Ovary (tissue), 10 donors: ENCODE measurements around the gene OR51F2. TPM values are rescaled to one million over a fixed set of nuclear protein-coding genes. Genes with fewer than 3 reads are reported as not detected.
"Not testable (repeated sequence)": the region's sequence is repeated elsewhere in the genome, so short reads cannot be mapped to it uniquely, and the experiment has no call there.

Source experiments
- DNase-seq, 5 donors: peaks; one replicate each; pipeline ENCODE4 v3.0.0-alpha.2; 2019 to 2020
- H3K27ac ChIP-seq, 2 donors: fragments of 200-600 bp; one replicate each; pipeline versions ENCODE4 v1.5.1 to v1.8.0; 2019 to 2022
- H3K27me3 ChIP-seq: fragments of 200-600 bp; one replicate; pipeline ENCODE4 v1.8.0; 2022
- H3K36me3 ChIP-seq: fragments of 200-600 bp; sonication (generic); one replicate; pipeline ENCODE4 v1.5.1; 2019
- H3K4me1 ChIP-seq: one replicate; pipeline ENCODE4 v1.8.1; 2013; ENCODE audit warnings: mild to moderate bottlenecking, moderate library complexity; ENCODE audit not compliant: insufficient read depth
- H3K4me3 ChIP-seq: fragments of 200-600 bp; sonication (generic); one replicate; pipeline ENCODE4 v1.5.1; 2017
- H3K9me3 ChIP-seq, 2 donors: fragments of 200-600 bp in 1 of 2; sonication (generic) in 1 of 2; one replicate each; pipeline versions ENCODE4 v1.5.1 to v1.8.1; 2013 to 2019; ENCODE audit warnings: mild to moderate bottlenecking in 1 of 2, moderate library complexity in 1 of 2
- EP300 ChIP-seq: sonication (generic); formaldehyde crosslinking; IDR thresholded peaks from one replicate; pipeline ENCODE4 v1.6.1; 2017; ENCODE audit warnings: antibody characterized with exemption
- POLR2A ChIP-seq: fragments of 450-650 bp; IDR thresholded peaks from one replicate; pipeline ENCODE4 v1.6.1; 2017; ENCODE audit warnings: antibody characterized with exemption, mild to moderate bottlenecking, moderate library complexity
- WGBS, 3 donors: extraction: QIAGEN DNeasy Blood & Tissue Kit in 1 of 3; methylation state at CpG; one replicate each; pipeline versions ENCODE4 v1.1.5 to v1.1.7; 2013 to 2017; 5-methylcytosine and 5-hydroxymethylcytosine counted together
- intact Hi-C, 4 donors: fragments of 100-400 bp; cut with DNase I; formaldehyde crosslinking; loops; one replicate each; pipeline versions ENCODE4 v1.11.0 to v1.15.1; 2022 to 2023
- long read RNA-seq, 3 donors: library from polyadenylated mRNA in 2 of 3; unstranded in 2 of 3; transcript quantifications; one replicate each; pipeline ENCODE4 v2.0.0 and lab custom pipeline, GENCODE V29; 2021 to 2026
- polyA plus RNA-seq, 2 donors: library from polyadenylated mRNA; stranded (reverse); fragments of 200-250 nt in 1 of 2; fragments of 350-450 nt in 1 of 2; fragmentation: Illumina TruSeq in 1 of 2; extraction: RNeasy Lipid Tissue Mini Kit (QIAGEN cat#74804) in 1 of 2; gene quantifications; one replicate each; pipeline ENCODE4 v1.2.3, GENCODE V29; 2013 to 2014
- total RNA-seq, 7 donors: library from RNA; depleted of rRNA in 2 of 7; stranded (reverse); fragments of >200 nt in 2 of 7; fragmentation: NEBNext Ultra II Directional in 3 of 7; extraction: Animal tissue kit (Norgen Biotek cat#: 25700) in 3 of 7; gene quantifications; one replicate each; pipeline versions ENCODE4 v1.1.0 to v1.2.4, GENCODE V29; 2016 to 2023
- TF ChIP-seq, protein P1 (sequence below), 3 donors: fragments of 450-650 bp in 2 of 3; fragments of 200-600 bp in 1 of 3; IDR thresholded peaks; one replicate each; pipeline versions ENCODE4 v1.5.1 to v1.8.0; 2016 to 2022; ENCODE audit warnings: antibody characterized with exemption in 3 of 3, mild to moderate bottlenecking in 1 of 3
- donor health status: DM: no; HTN: no; CAD: no; lungs with moderate emphysema.
- donor health status: DM: no; HTN: no; CAD: no.
- donor health status: Bipolar disorder and iron deficiency.
- donor health status: DM: yes; HTN: yes; CAD: no.
- donor health status: DM: no; HTN: no; CAD: no.
- donor health status: DM: yes; HTN: yes; CAD: no.

Gene OR51F2, protein sequence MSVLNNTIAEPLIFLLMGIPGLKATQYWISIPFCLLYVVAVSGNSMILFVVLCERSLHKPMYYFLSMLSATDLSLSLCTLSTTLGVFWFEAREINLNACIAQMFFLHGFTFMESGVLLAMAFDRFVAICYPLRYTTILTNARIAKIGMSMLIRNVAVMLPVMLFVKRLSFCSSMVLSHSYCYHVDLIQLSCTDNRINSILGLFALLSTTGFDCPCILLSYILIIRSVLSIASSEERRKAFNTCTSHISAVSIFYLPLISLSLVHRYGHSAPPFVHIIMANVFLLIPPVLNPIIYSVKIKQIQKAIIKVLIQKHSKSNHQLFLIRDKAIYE
- not detected for total RNA-seq
- not detected for polyA plus RNA-seq
- long read RNA-seq, donor 1, result 0 reads
- long read RNA-seq, donor 2, result 0 reads
- long read RNA-seq, donor 3, result 0 reads

GRCh38 chr11:4821021-4821420, at the start of gene OR51F2:
OR51F2 (plus strand) TSS chr11:4821321; CDS start chr11:4821422, 101 bp downstream.
- Histone ChIP-seq H3K9me3 (no peaks in the 10 kb centered on the region), H3K27ac (no peak within 1 kb of the TSS), H3K36me3 (no peaks in the 10 kb centered on the region), H3K27me3 (no peaks in the 10 kb centered on the region), H3K4me3 (no peak within 1 kb of the TSS), H3K4me1 (no peaks in the 10 kb centered on the region)
- DNase-seq, result no peak
- WGBS, 3 donors, result 48 to 73% (median 62%) methylated on average over 1 of the region's 1 CpG
- TF ChIP-seq, protein P1, sequence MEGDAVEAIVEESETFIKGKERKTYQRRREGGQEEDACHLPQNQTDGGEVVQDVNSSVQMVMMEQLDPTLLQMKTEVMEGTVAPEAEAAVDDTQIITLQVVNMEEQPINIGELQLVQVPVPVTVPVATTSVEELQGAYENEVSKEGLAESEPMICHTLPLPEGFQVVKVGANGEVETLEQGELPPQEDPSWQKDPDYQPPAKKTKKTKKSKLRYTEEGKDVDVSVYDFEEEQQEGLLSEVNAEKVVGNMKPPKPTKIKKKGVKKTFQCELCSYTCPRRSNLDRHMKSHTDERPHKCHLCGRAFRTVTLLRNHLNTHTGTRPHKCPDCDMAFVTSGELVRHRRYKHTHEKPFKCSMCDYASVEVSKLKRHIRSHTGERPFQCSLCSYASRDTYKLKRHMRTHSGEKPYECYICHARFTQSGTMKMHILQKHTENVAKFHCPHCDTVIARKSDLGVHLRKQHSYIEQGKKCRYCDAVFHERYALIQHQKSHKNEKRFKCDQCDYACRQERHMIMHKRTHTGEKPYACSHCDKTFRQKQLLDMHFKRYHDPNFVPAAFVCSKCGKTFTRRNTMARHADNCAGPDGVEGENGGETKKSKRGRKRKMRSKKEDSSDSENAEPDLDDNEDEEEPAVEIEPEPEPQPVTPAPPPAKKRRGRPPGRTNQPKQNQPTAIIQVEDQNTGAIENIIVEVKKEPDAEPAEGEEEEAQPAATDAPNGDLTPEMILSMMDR (IDR thresholded peaks at IDR 0.05), result no peak
- no peak for TF ChIP-seq EP300
- no peak for TF ChIP-seq POLR2A
- intact Hi-C loops, result no loop called here

DNA sequence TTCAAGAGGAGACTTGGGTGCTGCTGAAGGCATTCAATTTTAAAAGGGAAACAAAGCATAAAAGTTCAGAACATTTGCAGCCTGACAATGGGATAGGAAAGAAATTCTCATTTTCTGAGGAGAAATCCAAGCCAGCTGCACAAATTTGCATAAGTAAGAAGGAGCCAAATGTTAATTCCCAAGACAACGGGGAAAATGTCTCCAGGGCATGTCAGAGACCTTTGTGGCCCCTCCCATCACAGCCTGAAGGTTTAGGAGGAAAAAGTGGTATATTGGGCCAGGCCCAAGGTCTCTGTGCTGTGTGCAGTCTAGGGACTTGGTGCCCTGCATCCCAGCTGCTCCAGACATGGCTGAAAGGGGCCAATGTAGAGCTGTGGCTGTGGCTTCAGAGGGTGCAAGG, 38.7 kb upstream of the OR51F2 start:
- no peaks in the 10 kb centered on the region for H3K4me1 ChIP-seq
- H3K36me3 ChIP-seq, result no peaks in the 10 kb centered on the region
- no peaks in the 10 kb centered on the region for H3K27me3 ChIP-seq
- TF ChIP-seq POLR2A (no peak), EP300 (no peak)
- TF ChIP-seq, protein P1 (IDR thresholded peaks at IDR 0.05), result no peak
- H3K27ac ChIP-seq, result no peak overlapping the region
- no peak overlapping the region for H3K4me3 ChIP-seq
- intact Hi-C loops, result no loop called here
- H3K9me3 ChIP-seq, result no peaks in the 10 kb centered on the region
- DNase-seq, result no peak
- 42 to 72% (median 64%) methylated on average over 1 of the region's 1 CpG for WGBS, 3 donors

- no peaks in the 10 kb centered on the region for H3K27me3 ChIP-seq
- H3K4me3 ChIP-seq, result no peak overlapping the region
- intact Hi-C loops, result no loop called here
- WGBS, 3 donors, result 29 to 32% (median 30%) methylated on average over 2 of the region's 2 CpGs
- no peak for DNase-seq
- H3K4me1 ChIP-seq, result no peaks in the 10 kb centered on the region
- TF ChIP-seq POLR2A, result no peak
- TF ChIP-seq, protein P1 (IDR thresholded peaks at IDR 0.05), result no peak
- TF ChIP-seq EP300, result no peak
- no peaks in the 10 kb centered on the region for H3K36me3 ChIP-seq
- no peak overlapping the region for H3K27ac ChIP-seq
- H3K9me3 ChIP-seq, result no peaks in the 10 kb centered on the region
Observed at GRCh38 chr11:4797206-4797605, 23.9 kb upstream of the OR51F2 start.

DNA sequence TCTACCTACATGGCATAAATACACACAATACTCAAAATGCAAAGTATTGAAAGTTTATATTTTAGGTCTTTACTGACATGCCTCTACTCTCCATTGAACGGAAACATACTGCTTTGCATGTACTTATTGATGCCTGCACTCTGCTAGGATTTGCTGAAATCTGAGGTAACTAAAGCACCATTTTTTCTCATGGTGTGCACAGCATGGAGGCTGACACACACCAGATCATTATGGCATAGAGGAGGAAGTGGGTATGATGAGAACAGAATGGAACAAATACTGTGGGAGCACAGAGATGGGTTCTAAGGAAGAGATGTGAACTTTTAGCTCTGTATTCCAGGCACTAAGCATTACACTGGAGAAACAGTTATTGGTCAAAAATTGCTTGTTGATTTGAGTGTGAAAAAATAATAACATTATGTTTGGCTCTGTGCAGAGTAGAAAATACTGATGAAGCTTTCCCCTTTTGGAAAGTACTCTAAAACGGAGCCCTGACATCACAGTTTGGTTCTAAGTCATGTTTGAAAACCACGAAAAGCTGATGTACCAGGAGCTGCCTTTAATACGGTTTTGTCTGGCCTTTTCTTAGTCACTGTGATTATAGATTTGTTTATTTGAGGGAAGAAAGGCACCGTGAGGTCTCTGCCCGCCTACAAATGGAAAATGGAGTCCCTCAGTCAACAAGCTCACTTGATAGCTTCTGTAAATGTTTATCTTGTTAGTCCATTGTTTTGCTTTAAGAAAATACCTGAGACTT, 22.5 kb upstream of the OR51F2 start:
- intact Hi-C loops, result no loop called here
- no peaks in the 10 kb centered on the region for H3K36me3 ChIP-seq
- WGBS, 3 donors, result 70 to 76% (median 75%) methylated on average over 6 of the region's 6 CpGs
- H3K27ac ChIP-seq, result no peak overlapping the region
- TF ChIP-seq EP300 (no peak), POLR2A (no peak)
- TF ChIP-seq, protein P1 (IDR thresholded peaks at IDR 0.05), result no peak
- H3K4me3 ChIP-seq, result no peak overlapping the region
- no peaks in the 10 kb centered on the region for H3K27me3 ChIP-seq
- no peaks in the 10 kb centered on the region for H3K4me1 ChIP-seq
- DNase-seq, result no peak
- no peaks in the 10 kb centered on the region for H3K9me3 ChIP-seq

DNA sequence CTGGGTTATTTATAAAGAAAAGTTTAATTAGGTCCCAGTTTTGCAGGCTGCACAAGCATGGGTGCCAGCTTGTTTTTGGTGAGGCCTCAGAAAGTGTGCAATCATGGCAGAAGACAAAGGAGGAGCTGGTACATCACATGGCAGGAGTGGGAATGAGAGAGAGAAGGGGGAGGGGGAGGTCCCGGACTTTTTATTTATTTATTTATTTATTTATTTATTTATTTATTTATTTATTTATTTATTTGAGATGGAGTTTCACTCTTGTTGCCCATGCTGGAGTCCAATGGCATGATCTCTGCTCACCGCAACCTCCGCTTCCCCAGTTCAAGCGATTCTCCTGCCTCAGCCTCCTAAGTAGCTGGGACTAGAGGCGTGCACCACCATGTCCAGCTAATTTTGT, 19.8 kb upstream of the OR51F2 start:
- H3K27ac ChIP-seq, H3K4me1 ChIP-seq, H3K4me3 ChIP-seq, intact Hi-C loops, H3K9me3 ChIP-seq, DNase-seq, H3K27me3 ChIP-seq, H3K36me3 ChIP-seq: not testable (repeated sequence)
- 84 to 87% (median 86%) methylated on average over 5 of the region's 5 CpGs for WGBS, 3 donors
